ENCODE results near the gene NRP1.

NRP1 gene

GRCh38 chr10:33183655-33184054 lies 150.8 kb downstream of the NRP1 start:
- DNase-seq (ENCODE audit: low spot score): no peak

DNA sequence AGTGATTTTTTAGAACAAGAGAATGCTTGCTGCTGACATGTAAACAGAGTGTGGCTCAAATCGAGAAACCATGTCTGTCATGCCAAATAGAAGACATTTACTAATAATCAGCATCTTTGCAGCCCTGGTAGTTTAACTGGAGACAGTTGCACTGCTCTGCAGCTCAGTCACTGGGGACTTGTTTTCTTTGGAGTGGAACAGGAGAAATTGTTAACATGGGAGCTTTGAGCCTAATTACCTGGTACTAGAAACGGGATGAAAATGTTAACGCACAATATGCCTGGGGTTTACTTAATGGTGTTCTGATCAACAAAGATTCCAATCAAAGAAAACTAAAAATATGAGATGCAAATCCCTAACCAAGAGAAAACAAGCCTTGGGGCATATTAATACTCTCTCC lies 153.5 kb downstream of the NRP1 start:
- no peak for DNase-seq (ENCODE audit: low spot score)

- DNase-seq (ENCODE audit: low spot score): no peak
Measured at GRCh38 chr10:33180390-33180789, 154.1 kb downstream of the NRP1 start.

DNA sequence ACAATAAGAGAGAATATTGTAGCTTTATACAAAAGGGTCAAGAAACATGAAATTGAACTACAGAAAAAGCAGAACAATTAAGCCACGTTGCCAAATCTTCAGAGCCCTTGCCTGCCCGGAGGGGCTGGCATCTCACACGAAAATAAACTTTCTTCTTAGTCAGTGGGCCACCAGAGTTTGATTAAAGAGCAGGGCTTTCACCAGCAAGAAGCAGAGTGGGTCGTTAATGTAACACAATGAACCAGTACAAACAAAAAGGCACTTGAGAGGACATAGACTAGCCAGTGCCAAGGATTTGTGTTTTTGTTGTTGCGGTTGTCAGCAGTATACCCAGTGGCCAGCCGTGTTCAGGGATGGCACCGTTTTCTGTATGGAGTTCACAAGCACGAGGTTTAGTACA lies 155.4 kb downstream of the NRP1 start:
- DNase-seq (ENCODE audit: low spot score): no peak

- no peak for DNase-seq (ENCODE audit: low spot score)
Measured at GRCh38 chr10:33178026-33178755, 156.3 kb downstream of the NRP1 start.

DNA sequence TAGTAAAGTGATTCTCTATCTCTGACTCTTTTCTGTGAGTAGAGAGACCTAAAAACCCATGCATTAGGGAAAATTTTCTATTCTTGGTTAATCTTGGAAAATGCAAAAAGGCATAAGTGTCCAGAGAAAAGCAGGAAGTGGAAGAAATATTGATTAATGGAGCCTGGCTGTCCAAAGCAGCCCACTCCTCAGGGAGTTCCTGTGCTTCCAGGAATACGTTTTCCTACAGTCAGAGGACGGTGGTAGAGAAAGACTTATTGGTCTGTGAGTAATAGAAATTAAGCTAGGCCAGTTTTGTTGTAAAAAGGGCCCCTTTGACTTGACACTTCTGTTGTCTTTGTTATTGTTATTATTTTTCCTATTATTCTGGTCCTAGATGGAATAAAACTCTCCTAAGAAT lies 157.8 kb downstream of the NRP1 start:
- no peak for DNase-seq (ENCODE audit: low spot score)

DNA sequence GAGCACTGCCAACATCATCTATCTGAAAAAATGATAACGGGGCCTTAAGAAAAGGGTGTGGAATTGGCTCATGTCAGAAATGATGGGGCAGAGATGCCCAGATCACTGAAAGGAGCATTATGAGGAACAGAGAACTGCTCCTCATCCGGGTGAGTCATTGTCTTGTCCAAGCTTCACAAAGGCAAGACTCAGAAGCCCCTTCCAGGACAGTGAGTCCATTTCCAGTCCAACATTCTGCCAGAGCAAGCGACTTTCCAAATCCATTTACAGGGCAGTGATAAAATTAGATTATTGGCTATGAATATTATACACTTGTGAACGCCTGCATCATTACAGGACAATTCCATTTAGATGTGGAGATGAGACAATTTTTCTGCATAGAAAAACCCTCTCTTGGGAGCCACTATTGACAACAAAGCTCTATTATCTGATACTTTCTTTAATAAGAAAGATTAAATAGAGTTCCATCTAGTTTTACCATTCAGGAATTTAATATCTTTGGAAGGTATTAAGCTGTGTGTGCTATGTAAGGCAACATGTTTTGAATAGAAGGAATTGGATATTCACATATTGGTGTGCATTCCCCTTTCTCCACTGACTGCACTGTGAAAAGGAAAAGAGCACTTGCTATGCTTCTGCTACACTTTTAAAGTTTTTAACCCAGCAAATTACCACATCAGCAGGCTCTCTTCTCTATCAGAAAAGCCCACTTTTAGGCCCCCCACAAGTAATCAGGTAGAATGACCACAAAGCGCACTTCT lies 159.6 kb downstream of the NRP1 start:
- DNase-seq (ENCODE audit: low spot score): no peak

DNA sequence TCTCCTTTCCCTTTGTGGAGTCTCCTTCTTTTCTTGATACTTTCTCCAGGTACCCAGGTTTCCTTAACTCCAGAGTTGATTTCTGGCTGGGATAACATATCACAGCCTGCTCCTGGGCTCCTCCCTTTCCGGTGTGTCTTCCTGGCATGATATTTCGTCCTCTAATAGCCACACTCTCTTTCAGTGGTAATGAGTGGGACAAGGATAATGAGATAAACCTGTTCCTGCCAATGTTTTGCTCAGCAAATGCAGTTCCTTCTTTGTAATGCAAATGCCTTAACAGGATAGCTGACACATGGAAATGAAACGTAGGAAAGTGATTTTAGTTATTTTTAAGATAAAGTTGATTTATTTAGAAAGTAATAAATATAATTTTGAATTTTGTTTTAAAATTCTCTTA lies 168.6 kb downstream of the NRP1 start:
- no peak for DNase-seq (ENCODE audit: low spot score)

- no peak for DNase-seq (ENCODE audit: low spot score)
Measured at GRCh38 chr10:33164060-33164709, 170.3 kb downstream of the NRP1 start.

GRCh38 chr10:33162248-33162575 lies 172.3 kb downstream of the NRP1 start:
- DNase-seq (ENCODE audit: low spot score): no peak

DNA sequence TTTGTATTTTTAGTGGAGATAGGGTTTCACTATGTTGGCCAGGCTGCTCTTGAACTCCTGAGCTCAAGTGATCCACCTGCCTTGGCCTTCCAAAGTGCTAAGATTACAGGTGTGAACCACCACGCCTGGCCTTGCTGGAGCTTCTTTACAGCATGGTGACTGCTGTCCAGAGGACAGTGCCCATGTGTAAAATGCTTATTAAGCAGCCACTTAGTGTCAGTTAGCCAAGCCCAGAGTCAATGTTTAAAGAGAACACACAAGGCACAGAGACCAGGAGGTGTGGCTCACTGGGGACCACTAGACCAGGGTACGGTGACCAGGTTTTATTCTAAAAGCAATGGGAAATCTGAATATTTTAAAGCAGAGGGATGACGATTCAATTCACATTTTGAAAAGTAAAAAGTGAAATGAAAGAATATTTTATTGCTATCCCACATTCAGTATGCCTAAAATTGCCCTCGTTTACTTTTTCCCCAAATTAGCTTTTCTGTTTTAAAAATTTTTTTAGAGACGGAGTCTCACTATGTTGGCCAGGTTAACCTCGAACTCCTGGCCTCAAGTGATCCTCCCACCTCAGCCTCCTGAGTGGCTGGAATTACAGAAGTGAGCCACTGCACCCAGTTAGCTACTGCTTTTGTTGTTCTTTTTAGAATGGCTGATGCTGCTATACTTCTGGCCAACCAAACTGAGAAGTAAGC lies 172.8 kb downstream of the NRP1 start:
- DNase-seq (ENCODE audit: low spot score): no peak

DNA sequence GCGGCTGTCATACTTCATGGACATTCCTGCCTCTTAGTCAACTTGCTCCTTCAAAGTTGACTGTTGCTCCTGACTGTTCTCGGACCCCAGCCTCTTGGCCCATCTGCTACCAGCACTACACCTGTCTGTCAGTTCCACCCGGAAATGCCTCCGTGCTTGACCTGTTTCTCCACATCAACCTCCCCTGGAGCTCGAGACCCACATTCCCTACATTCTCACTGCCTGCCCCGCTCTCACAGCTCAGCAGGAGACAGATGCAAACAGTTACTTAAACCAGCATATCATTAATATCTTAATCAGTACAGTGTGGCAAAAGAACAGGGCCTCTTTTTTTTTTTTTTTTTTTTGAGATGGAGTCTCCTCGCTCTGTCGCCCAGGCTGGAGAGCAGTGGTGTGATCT lies 174.3 kb downstream of the NRP1 start:
- no peak for DNase-seq (ENCODE audit: low spot score)

DNA sequence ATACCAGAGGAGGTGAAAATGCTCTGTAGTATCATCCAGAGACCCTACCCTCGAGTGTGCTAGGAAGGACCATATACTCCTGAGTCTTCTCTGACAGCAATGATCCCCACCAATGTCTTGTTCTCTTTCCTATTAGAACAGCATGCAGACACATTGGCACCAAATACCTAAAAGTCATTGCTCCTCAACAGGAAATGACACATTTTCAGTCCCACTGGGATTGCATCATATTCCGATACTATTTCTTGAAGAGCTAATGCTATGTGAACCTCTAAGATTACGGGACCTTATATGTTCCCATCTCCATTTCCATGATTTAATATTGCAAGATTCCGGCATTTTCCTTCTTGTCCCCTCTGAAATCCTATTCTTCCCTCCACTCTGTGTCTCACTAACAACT lies 177.4 kb downstream of the NRP1 start:
- DNase-seq (ENCODE audit: low spot score): no peak

- peak; percentile 57 for DNase-seq (ENCODE audit: low spot score)
Measured at GRCh38 chr10:33155720-33156638, 178.5 kb downstream of the NRP1 start.

DNA sequence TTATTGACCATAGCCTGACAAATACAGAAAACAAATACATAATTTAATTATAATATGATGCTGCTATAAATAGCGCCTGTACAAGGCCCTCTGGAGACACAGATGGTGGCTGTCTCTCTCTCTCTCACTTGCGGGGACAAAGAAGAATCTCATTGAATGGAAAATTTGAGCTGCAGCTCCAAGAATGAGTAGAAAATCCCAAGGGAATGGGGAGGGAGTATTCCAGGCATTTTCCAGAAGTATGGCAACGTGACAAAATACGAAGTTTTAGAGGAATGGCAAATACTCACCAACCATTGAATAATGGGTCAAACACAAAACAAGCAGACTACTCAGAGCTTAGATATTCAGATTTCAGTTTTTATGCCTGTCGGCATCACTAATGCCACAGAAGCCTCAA lies 179.9 kb downstream of the NRP1 start:
- no peak for DNase-seq (ENCODE audit: low spot score)

GRCh38 chr10:33153968-33154327 lies 180.5 kb downstream of the NRP1 start:
- no peak for DNase-seq (ENCODE audit: low spot score)

GRCh38 chr10:33153251-33153967 lies 181.1 kb downstream of the NRP1 start:
- DNase-seq (ENCODE audit: low spot score): no peak

GRCh38 chr10:33152750-33153149 lies 181.7 kb downstream of the NRP1 start:
- DNase-seq (ENCODE audit: low spot score): no peak

DNA sequence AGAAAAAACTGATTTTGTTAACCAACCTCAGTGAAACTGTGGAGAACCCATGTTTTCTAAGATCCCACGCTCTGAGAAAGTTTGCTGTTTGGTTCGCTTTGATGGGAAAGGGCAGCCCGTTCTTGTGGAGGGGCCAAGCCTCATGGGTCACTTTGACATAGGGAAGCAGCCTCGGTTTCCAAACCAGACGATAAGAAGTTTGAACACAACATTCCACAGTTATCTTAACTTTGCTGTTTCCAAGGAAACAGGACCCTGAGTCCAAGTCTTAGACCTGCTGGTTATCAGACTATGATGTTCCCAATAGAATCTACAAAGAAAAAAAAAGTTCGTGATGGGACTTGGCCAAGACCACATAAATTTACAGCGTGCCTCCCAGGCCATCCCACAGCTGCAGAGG lies 182.3 kb downstream of the NRP1 start:
- DNase-seq (ENCODE audit: low spot score): no peak

GRCh38 chr10:33151344-33151864 lies 183.1 kb downstream of the NRP1 start:
- no peak for DNase-seq (ENCODE audit: low spot score)

GRCh38 chr10:33150889-33151288 lies 183.6 kb downstream of the NRP1 start:
- no peak for DNase-seq (ENCODE audit: low spot score)

Measured in germinal center (tissue), 1 donor.